SK-N-SH (cell line): ENCODE data around the gene GLUL. TPM values are rescaled to one million over a fixed set of nuclear protein-coding genes. Genes with fewer than 3 reads are reported as not detected.

Experiments
- CTCF ChIA-PET: fragments of 300-600, 350-600 bp; formaldehyde crosslinking; extraction: SDS; loops from one replicate; lab custom pipeline; 2021; lab: Yijun Ruan, JAX
- POLR2A ChIA-PET: fragments of 350-600 bp; sonication (Branson Sonifier 250); formaldehyde crosslinking; extraction: SDS; loops from one replicate; lab custom pipeline; 2020; ENCODE audit warnings: antibody characterized with exemption, inconsistent platforms; lab: Yijun Ruan, JAX
- DNase-seq: peaks from one replicate; pipeline ENCODE4 v3.0.0; 2012
- H2AFZ ChIP-seq: fragments of 200-600 bp; sonication (generic); 2 replicates; pipeline ENCODE4 v1.8.1; 2016; ENCODE audit warnings: antibody characterized with exemption, mild to moderate bottlenecking, low read depth
- H3F3A ChIP-seq: fragments of 200-600 bp; sonication (generic); replicated peaks from 2 replicates; pipeline ENCODE3; 2016; ENCODE audit warnings: antibody characterized with exemption, mild to moderate bottlenecking; ENCODE audit not compliant: insufficient read depth
- H3K27ac ChIP-seq, 2 experiments: fragments of 200-500 bp in 1 of 2; fragments of 200-600 bp in 1 of 2; sonication (Bioruptor generic) in 1 of 2; sonication (generic), shearing (Covaris generic) in 1 of 2; 2 replicates each; pipeline versions ENCODE4 v1.5.1 to v1.6.1; 2014 to 2016; ENCODE audit warnings: low read depth in 2 of 2, inconsistent platforms in 1 of 2, low read length in 1 of 2, mild to moderate bottlenecking in 1 of 2, mixed read lengths in 1 of 2
- H3K27me3 ChIP-seq: fragments of 200-600 bp; sonication (generic), shearing (Covaris generic); 2 replicates; pipeline ENCODE4 v1.6.1; 2016; ENCODE audit warnings: mixed run types; ENCODE audit not compliant: insufficient read depth
- H3K36me3 ChIP-seq, 2 experiments: fragments of 200-500 bp in 1 of 2; fragments of 200-600 bp in 1 of 2; sonication (Bioruptor generic) in 1 of 2; sonication (generic) in 1 of 2; replicated peaks in 1 of 2; 2 replicates each; pipeline versions ENCODE3 to v1.5.1; 2014 to 2016; ENCODE audit warnings: low read length in 1 of 2, mild to moderate bottlenecking in 1 of 2; ENCODE audit not compliant: insufficient read depth in 2 of 2, control insufficient read depth in 1 of 2
- H3K4me1 ChIP-seq, 2 experiments: fragments of 200-500 bp in 1 of 2; fragments of 200-600 bp in 1 of 2; sonication (Bioruptor generic) in 1 of 2; sonication (generic), shearing (Covaris generic) in 1 of 2; 2 replicates each; pipeline versions ENCODE4 v1.5.1 to v1.6.1; 2014 to 2016; ENCODE audit warnings: low read depth in 1 of 2, low read length in 1 of 2, mixed run types in 1 of 2; ENCODE audit not compliant: insufficient read depth in 2 of 2, control insufficient read depth in 1 of 2
- H3K4me2 ChIP-seq: fragments of 200-600 bp; sonication (generic), shearing (Covaris generic); 2 replicates; pipeline ENCODE4 v1.6.1; 2017; ENCODE audit warnings: mixed run types
- H3K4me3 ChIP-seq, 2 experiments: fragments of 200-500 bp in 1 of 2; fragments of 200-600 bp in 1 of 2; sonication (Bioruptor generic) in 1 of 2; sonication (generic), shearing (Covaris generic) in 1 of 2; 2 replicates each; pipeline versions ENCODE4 v1.5.1 to v1.8.1; 2014 to 2016; ENCODE audit warnings: low read depth in 2 of 2, inconsistent platforms in 1 of 2, low read length in 1 of 2, mild to moderate bottlenecking in 1 of 2, mixed read lengths in 1 of 2, moderate library complexity in 1 of 2
- H3K79me2 ChIP-seq: fragments of 200-600 bp; sonication (generic); 2 replicates; pipeline ENCODE4 v1.8.1; 2017; ENCODE audit warnings: mild to moderate bottlenecking; ENCODE audit not compliant: insufficient read depth
- H3K9ac ChIP-seq: fragments of 200-600 bp; sonication (generic); 2 replicates; pipeline ENCODE4 v1.6.1; 2017; ENCODE audit warnings: mixed run types
- H3K9me2 ChIP-seq: fragments of 200-600 bp; sonication (generic); 2 replicates; pipeline ENCODE4 v1.6.1; 2017; ENCODE audit warnings: mixed run types
- H3K9me3 ChIP-seq: fragments of 200-600 bp; sonication (generic); 2 replicates; pipeline ENCODE4 v1.6.1; 2017; ENCODE audit warnings: mixed run types, mild to moderate bottlenecking, moderate library complexity
- H4K20me1 ChIP-seq: fragments of 200-600 bp; sonication (generic); 2 replicates; pipeline ENCODE4 v1.6.1; 2017; ENCODE audit warnings: mild to moderate bottlenecking, mixed run types; ENCODE audit not compliant: insufficient read depth
- ELF1 ChIP-seq: IDR thresholded peaks from 2 replicates; pipeline ENCODE4 v1.4.0; 2012
- EZH2phosphoT487 ChIP-seq: fragments of 200-600 bp; sonication (generic); IDR thresholded peaks from 2 replicates; pipeline ENCODE4 v1.6.1; 2017; ENCODE audit warnings: low read depth, mixed run types, mild to moderate bottlenecking, antibody characterized with exemption, moderate library complexity, borderline replicate concordance
- FOXJ3 ChIP-seq: sonication (generic); formaldehyde crosslinking; IDR thresholded peaks from 2 replicates; pipeline ENCODE4 v1.5.1; 2020; ENCODE audit warnings: mild to moderate bottlenecking, missing genetic modification reagents
- MEF2A ChIP-seq: IDR thresholded peaks from 2 replicates; pipeline ENCODE4 v1.4.0; 2012; ENCODE audit warnings: low read depth, borderline replicate concordance
- MXI1 ChIP-seq: IDR thresholded peaks from 2 replicates; pipeline ENCODE4 v1.6.1; 2012; ENCODE audit warnings: mild to moderate bottlenecking, low read depth, low read length, improper control_type of control experiment
- NRF1 ChIP-seq: IDR thresholded peaks from 2 replicates; pipeline ENCODE4 v1.6.1; 2012; ENCODE audit warnings: low read depth, mild to moderate bottlenecking, low read length
- POLR2AphosphoS5 ChIP-seq: IDR thresholded peaks from 2 replicates; pipeline ENCODE4 v1.6.1; 2012; ENCODE audit warnings: low read depth, low read length
- RAD21 ChIP-seq: IDR thresholded peaks from 2 replicates; pipeline ENCODE4 v1.6.1; 2012; ENCODE audit warnings: mild to moderate bottlenecking, low read length
- REST ChIP-seq: IDR thresholded peaks from 2 replicates; pipeline ENCODE4 v1.6.1; 2012; ENCODE audit warnings: mild to moderate bottlenecking, low read depth, low read length, moderate library complexity
- SIN3A ChIP-seq: IDR thresholded peaks from 2 replicates; pipeline ENCODE4 v1.6.1; 2012; ENCODE audit warnings: low read depth, mild to moderate bottlenecking, low read length, moderate library complexity, borderline replicate concordance
- TAF1 ChIP-seq: IDR thresholded peaks from 2 replicates; pipeline ENCODE4 v1.6.1; 2012; ENCODE audit warnings: low read depth, mild to moderate bottlenecking, low read length, moderate library complexity, borderline replicate concordance
- TCF12 ChIP-seq: IDR thresholded peaks from 2 replicates; pipeline ENCODE4 v1.4.0; 2012
- TEAD4 ChIP-seq: IDR thresholded peaks from 2 replicates; pipeline ENCODE4 v1.4.0; 2012; ENCODE audit warnings: mild to moderate bottlenecking, borderline replicate concordance; ENCODE audit not compliant: insufficient read depth
- USF2 ChIP-seq: fragments of 150-350 bp; IDR thresholded peaks from 2 replicates; pipeline ENCODE4 v1.6.1; 2017; ENCODE audit warnings: antibody characterized with exemption, low read length, low read depth, borderline replicate concordance
- WGBS: methylation state at CpG from one replicate; pipeline ENCODE4 v1.1.6; 2017; ENCODE audit warnings: low lambda C conversion rate; 5-methylcytosine and 5-hydroxymethylcytosine counted together
- polyA plus RNA-seq, 3 experiments: library from polyadenylated mRNA; depleted of rRNA; stranded (reverse); fragments of >200 nt; gene quantifications; 2 replicates each; pipeline ENCODE4 v1.2.3, GENCODE V29; 2012

The GLUL gene
- polyA plus RNA-seq, 1 of the 3 experiments (the other 2 are of a cell fraction), result 107 TPM

- Histone ChIP-seq H3K79me2 (no peaks in the 10 kb centered on the region), H2AFZ (no peak overlapping the region), H3F3A (no peaks in the 10 kb centered on the region), H3K4me1 (no peaks in the 10 kb centered on the region), H3K27ac (no peak overlapping the region), H3K27me3 (no peaks in the 10 kb centered on the region), H3K36me3 (no peaks in the 10 kb centered on the region), H3K9me3 (no peaks in the 10 kb centered on the region), H3K9me2 (no peaks in the 10 kb centered on the region), H3K4me3 (no peak overlapping the region), H3K4me2 (no peak overlapping the region), H3K9ac (no peak overlapping the region), H4K20me1 (no peaks in the 10 kb centered on the region)
- WGBS, result 18% methylated on average over 4 of the region's 4 CpGs
- ChIA-PET POLR2A (no interaction called here), CTCF (interaction anchor here (1.8 kb wide), 1 partner anchor 215 kb away, joined by 6 read pairs; no protein-coding TSS in a partner anchor)
- no peak for DNase-seq
- TF ChIP-seq FOXJ3 (no peak), TAF1 (no peak), RAD21 (no peak), SIN3A (no peak), MXI1 (no peak), TEAD4 (no peak), TCF12 (no peak), ELF1 (no peak)
These were observed 33.7 kb downstream of the GLUL start for GRCh38 chr1:182357913-182358312.

DNA sequence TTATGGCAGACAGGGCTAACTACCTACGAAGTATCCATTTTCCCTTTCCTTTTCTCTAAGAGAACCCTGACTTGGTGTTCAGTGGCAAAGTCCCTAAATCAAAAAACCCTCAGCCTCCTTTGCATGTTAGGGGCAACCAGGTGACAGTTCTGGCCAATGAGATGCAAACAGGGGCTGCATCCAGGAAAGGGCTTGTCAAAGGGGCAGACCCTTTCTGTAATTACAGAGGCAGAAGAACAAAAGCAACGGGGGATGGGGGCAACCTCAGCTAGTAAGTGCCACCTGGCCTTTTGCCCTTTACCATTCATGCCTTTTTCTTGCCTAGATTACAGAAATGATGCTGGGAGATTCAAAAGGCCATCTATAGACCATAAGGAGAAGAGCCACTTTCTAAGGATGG, 34.4 kb downstream of the GLUL start:
- H3K36me3 ChIP-seq, result no peaks in the 10 kb centered on the region
- no peak overlapping the region for H2AFZ ChIP-seq
- 18% methylated on average over 2 of the region's 2 CpGs for WGBS
- H3K27me3 ChIP-seq, result no peaks in the 10 kb centered on the region
- H3K9me2 ChIP-seq, result no peaks in the 10 kb centered on the region
- no peaks in the 10 kb centered on the region for H3K9me3 ChIP-seq
- no peaks in the 10 kb centered on the region for H3K4me1 ChIP-seq
- no peak for DNase-seq
- no peaks in the 10 kb centered on the region for H3F3A ChIP-seq
- H3K4me3 ChIP-seq, result no peak overlapping the region
- no peak for TF ChIP-seq EZH2phosphoT487
- TF ChIP-seq USF2, result no peak
- TF ChIP-seq NRF1, result no peak
- TF ChIP-seq REST, result no peak
- TF ChIP-seq MEF2A, result no peak
- no peak for TF ChIP-seq POLR2AphosphoS5
- no peak for TF ChIP-seq TCF12
- ChIA-PET POLR2A (no interaction called here), CTCF (no interaction called here)
- H3K4me2 ChIP-seq, result no peak overlapping the region
- no peaks in the 10 kb centered on the region for H4K20me1 ChIP-seq
- no peak overlapping the region for H3K9ac ChIP-seq
- H3K27ac ChIP-seq, result no peak overlapping the region
- no peaks in the 10 kb centered on the region for H3K79me2 ChIP-seq
